Activated naive CD4-positive, alpha-beta T cell treated with anti-CD3 and anti-CD28 coated beads for 36 hours (primary cell): ENCODE results near the gene DPEP2. TPM values are rescaled to one million over a fixed set of nuclear protein-coding genes. Genes with fewer than 3 reads are reported as not detected.

Experiments used
- CTCF ChIA-PET: fragments of 350-600 bp; sonication (Branson Sonifier 250); formaldehyde crosslinking; loops from one replicate; lab custom pipeline; 2021; ENCODE audit warnings: antibody characterized with exemption; lab: Charles Lee
- DNase-seq: peaks from one replicate; pipeline ENCODE4 v3.0.0-alpha.2; 2020
- H3K27ac Mint-ChIP-seq: one replicate; pipeline ENCODE4 v1.8.0; 2021; ENCODE audit warnings: mild to moderate bottlenecking, mixed read lengths
- H3K27me3 Mint-ChIP-seq: one replicate; pipeline ENCODE4 v1.8.0; 2021; ENCODE audit warnings: low read depth, mixed read lengths
- H3K36me3 Mint-ChIP-seq: one replicate; pipeline ENCODE4 v1.8.0; 2021; ENCODE audit warnings: low read depth, mixed read lengths
- H3K4me1 Mint-ChIP-seq: one replicate; pipeline ENCODE4 v1.8.0; 2021; ENCODE audit warnings: low read depth, mixed read lengths
- H3K4me3 Mint-ChIP-seq: one replicate; pipeline ENCODE4 v1.8.0; 2021; ENCODE audit warnings: mild to moderate bottlenecking, moderate library complexity, mixed read lengths
- H3K9me3 Mint-ChIP-seq: one replicate; pipeline ENCODE4 v1.8.0; 2021; ENCODE audit warnings: mixed read lengths
- intact Hi-C: fragments of 100-400 bp; cut with micrococcal nuclease; formaldehyde crosslinking; loops from one replicate; pipeline ENCODE4 v1.15.1; 2023
- total RNA-seq, 2 experiments: library from RNA; stranded (reverse); gene quantifications; one replicate each; pipeline ENCODE4 v1.2.3, GENCODE V29; 2021

Gene DPEP2
- total RNA-seq, 2 experiments from 2014 or later, result 3.1 to 3.8 TPM

DNA sequence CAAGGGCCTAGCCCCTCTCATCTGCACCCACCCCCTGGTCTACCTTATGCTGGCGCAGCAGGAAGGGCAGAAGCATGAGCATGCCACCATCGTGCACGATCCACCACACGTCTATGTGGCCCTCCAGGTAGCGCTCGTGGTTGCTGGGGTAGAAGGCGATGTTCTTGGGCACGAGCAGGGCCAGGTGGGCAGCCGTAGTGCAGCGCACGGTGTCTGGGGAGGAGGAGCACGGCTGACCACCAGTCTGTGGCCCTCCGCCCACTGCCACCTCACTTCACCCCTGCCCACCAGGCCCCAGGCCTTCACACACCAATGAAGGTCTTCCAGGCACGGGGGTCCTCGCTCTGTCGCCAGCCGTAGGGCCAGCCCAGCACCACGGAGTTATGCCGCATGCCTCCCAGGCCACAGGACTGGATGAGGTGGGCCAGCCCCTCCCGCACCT lies 53.1 kb downstream of the DPEP2 start:
- H3K4me1 Mint-ChIP-seq, result peaks cover 9% of the 10 kb centered on the region
- H3K27ac Mint-ChIP-seq, result no peak overlapping the region
- H3K4me3 Mint-ChIP-seq, result no peak overlapping the region
- no peaks in the 10 kb centered on the region for H3K9me3 Mint-ChIP-seq
- H3K27me3 Mint-ChIP-seq, result no peaks in the 10 kb centered on the region
- intact Hi-C loops, result no loop called here
- DNase-seq, result no peak
- H3K36me3 Mint-ChIP-seq, result no peaks in the 10 kb centered on the region
- CTCF ChIA-PET, result interaction anchor here (1.3 kb wide), 1 partner anchor 35 kb away, joined by 3 read pairs; no protein-coding TSS in a partner anchor

DNA sequence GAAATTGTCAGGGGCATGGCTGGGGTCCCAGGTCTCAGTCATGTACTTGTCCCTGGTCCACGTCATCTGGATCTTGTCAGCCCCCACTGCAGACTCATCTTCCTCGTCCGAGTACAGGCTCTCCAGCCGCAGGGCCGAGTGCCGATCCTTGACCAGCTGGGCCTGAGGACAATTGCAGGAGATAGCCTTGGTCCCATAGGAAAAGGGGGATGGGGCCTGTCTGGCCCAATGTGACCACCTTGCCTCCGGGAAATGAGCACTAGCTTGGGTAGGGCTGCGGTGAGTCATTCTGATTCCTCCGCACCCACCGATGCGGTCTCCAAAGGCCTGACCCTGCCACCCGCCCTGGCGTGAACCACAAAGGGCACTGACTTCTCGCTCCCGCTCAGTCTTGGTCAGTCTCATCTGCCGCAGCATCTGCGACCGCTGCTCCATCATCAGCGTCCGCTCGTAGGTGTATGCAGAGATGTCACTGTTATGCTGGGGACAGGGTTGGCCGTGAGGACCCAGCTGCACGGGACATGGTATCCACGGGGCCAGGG lies 53.8 kb downstream of the DPEP2 start:
- CTCF ChIA-PET, result no interaction called here
- H3K4me3 Mint-ChIP-seq, result no peak overlapping the region
- no peaks in the 10 kb centered on the region for H3K36me3 Mint-ChIP-seq
- intact Hi-C loops, result no loop called here
- no peak for DNase-seq
- peaks cover 11% of the 10 kb centered on the region for H3K4me1 Mint-ChIP-seq
- H3K9me3 Mint-ChIP-seq, result no peaks in the 10 kb centered on the region
- no peak overlapping the region for H3K27ac Mint-ChIP-seq
- no peaks in the 10 kb centered on the region for H3K27me3 Mint-ChIP-seq

- intact Hi-C loops, result no loop called here
- H3K4me3 Mint-ChIP-seq, result no peak overlapping the region
- no peak for DNase-seq
- H3K27ac Mint-ChIP-seq, result no peak overlapping the region
- H3K4me1 Mint-ChIP-seq, result peaks cover 18% of the 10 kb centered on the region
- CTCF ChIA-PET, result no interaction called here
- no peaks in the 10 kb centered on the region for H3K27me3 Mint-ChIP-seq
- no peaks in the 10 kb centered on the region for H3K9me3 Mint-ChIP-seq
- peaks cover 1% of the 10 kb centered on the region for H3K36me3 Mint-ChIP-seq
Observed at GRCh38 chr16:67944690-67945391, 54.4 kb downstream of the DPEP2 start.

DNA sequence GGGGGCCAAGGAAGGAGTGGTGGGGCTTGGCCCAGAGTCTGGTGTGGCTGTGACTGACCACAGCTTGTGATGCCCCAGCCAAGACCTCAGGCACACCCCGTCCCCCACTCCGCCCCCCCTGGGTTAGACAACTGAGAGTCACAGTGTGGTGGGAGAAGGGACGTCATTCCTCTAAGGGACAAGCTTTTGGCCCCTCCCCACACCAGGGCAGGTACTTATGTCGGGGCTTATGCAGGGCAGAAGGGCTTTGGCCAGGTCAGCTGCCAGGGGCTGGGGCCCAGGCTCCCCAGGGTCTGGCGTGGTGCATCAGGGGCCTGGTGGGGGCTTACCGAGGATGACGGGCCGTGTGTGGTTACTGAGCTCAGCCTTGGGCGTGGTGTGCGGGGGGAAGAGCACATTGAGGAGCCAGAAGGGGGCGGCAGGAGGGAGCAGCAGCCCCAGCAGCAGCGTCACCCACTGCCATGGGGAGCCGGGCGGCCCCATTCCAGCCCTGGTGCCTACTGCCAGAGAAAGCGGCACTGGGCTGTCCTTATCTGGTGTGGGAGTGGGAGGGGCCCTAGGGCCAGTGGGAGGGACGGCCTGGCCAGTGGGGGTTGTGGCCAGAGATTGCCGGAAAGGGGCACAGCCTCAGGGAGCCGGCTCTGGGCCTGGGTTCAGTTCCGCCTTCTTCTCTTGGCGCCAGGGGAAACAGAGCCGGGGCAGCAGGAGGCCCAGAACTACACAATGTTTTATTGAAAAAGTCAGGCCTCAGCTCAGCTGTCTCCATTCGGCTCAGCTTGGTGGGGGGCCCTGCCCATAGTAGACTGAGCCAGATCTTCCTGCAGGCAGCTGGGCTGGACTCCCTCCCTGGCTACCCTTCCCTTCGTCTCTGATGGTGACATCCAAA lies 55.4 kb downstream of the DPEP2 start, which contains the start of gene LCAT:
Gene LCAT (minus strand): TSS at position 502 of the 886 bp plus-strand sequence. CDS start 19 bp downstream, at position 483.
- Mint-ChIP-seq H3K4me3 (no peak within 1 kb of the TSS), H3K4me1 (peaks cover 26% of the 10 kb centered on the region), H3K9me3 (no peaks in the 10 kb centered on the region), H3K27ac (no peak within 1 kb of the TSS), H3K27me3 (no peaks in the 10 kb centered on the region), H3K36me3 (peaks cover 5% of the 10 kb centered on the region)
- intact Hi-C loops, result no loop called here
- DNase-seq, result no peak
- CTCF ChIA-PET, result no interaction called here

- H3K4me1 Mint-ChIP-seq, result peaks cover 26% of the 10 kb centered on the region
- peaks cover 6% of the 10 kb centered on the region for H3K36me3 Mint-ChIP-seq
- no peak overlapping the region for H3K4me3 Mint-ChIP-seq
- intact Hi-C loops, result no loop called here
- CTCF ChIA-PET, result no interaction called here
- DNase-seq, result no peak
- no peaks in the 10 kb centered on the region for H3K27me3 Mint-ChIP-seq
- no peaks in the 10 kb centered on the region for H3K9me3 Mint-ChIP-seq
- no peak overlapping the region for H3K27ac Mint-ChIP-seq
Observed at GRCh38 chr16:67943256-67943618, 56.0 kb downstream of the DPEP2 start.

DNA sequence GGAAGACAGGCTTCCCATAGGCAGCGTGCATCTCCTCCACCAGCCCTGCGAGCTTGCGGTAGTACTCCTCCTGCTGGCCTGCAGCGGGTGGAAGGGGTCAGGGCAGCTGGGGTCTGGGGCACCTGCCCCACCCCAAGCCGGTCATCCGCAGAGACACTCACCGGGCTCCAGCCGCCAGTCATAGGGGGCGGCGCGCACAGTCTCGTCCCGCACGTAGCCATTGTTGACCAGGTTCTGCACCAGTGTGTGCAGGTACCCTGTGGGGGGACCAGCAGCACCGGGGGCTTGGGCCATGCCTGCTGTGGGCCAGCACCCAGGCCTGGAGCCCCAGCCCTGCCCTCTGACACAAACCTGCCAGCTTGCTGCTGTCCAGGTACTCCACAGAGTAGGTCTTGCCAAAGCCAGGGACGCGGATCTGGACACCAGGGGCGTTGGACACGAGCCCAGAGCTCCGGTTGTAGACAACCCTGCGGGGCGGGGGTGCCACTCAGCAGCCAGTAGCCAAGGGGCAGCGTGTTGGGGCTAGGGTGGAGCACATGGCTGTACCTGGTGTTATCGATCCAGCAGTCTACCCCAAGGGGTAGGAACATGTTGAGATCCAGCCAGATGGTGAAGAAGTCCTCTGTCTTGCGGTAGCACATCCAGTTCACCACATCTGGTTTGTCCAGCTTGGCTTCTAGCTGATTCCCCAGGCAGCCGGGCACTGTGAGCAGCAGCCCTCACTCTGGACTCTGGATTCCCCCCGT lies 56.6 kb downstream of the DPEP2 start:
- no peaks in the 10 kb centered on the region for H3K27me3 Mint-ChIP-seq
- no peaks in the 10 kb centered on the region for H3K9me3 Mint-ChIP-seq
- no peak overlapping the region for H3K4me3 Mint-ChIP-seq
- DNase-seq, result no peak
- H3K36me3 Mint-ChIP-seq, result peaks cover 6% of the 10 kb centered on the region
- no peak overlapping the region for H3K27ac Mint-ChIP-seq
- intact Hi-C loops, result no loop called here
- CTCF ChIA-PET, result interaction anchor here (0.8 to 1.4 kb wide), 10 partner anchors 10 to 126 kb away, joined by 3 to 8 read pairs (median 4); no protein-coding TSS in a partner anchor
- H3K4me1 Mint-ChIP-seq, result peaks cover 26% of the 10 kb centered on the region

DNA sequence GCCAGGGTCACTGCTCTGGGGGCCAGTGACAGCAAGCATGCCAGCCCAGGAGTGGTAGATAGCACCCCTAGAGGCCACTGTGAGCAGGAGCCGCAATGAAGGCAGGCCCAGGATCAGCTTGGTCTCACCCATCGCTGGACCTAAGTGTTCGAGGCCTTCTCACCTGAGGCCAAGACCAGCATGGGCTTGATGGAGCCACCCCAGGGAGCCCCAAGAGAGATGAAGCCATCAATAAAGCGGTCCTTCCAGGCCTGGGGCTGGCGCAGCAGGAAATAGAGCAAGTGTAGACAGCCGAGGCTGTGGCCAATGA lies 57.1 kb downstream of the DPEP2 start:
- Mint-ChIP-seq H3K27me3 (no peaks in the 10 kb centered on the region), H3K4me3 (no peak overlapping the region), H3K27ac (no peak overlapping the region), H3K36me3 (peaks cover 7% of the 10 kb centered on the region), H3K4me1 (peaks cover 29% of the 10 kb centered on the region), H3K9me3 (no peaks in the 10 kb centered on the region)
- CTCF ChIA-PET, result interaction anchor here (0.8 to 1.8 kb wide), 11 partner anchors 10 to 126 kb away, joined by 3 to 9 read pairs (median 5); partner anchors contain the start of gene CTRL
- intact Hi-C loops, result no loop called here
- DNase-seq, result peak; percentile 53

DNA sequence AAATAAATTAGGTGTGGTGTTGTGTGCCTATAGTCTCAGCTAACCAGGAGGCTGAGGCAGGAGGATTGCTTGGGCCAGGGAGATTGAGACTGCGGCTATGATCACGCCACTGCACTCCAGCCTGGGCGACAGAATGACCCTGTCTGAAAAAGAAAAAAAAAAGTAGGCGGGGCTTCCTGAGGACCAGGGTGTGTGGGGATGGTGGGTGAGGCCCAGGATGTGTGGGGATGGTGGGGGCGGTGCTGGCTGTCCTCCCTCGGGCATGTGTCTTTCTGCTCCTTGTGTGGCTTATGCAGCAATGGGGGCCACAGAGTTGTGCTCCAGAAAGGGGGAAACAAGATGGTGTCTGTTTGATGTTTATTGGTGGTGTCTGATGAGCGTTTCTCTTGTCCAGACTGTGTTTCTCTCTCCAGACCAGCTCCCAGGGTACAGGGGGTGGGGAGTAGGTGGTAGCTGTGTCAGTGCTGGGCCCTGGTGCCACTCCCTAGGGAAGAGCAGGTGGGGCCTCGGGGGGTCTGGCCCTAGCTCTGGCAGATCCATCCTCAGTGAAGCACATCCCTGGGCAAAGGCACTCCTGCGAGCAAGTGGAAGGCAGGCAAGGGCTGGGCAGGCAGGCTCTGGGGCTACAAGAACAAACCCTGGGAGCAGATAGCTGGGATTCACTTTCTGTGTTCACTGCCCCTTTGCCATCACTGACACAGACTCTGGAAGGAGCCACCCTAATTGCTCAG lies 57.6 kb downstream of the DPEP2 start:
- DNase-seq, result no peak
- CTCF ChIA-PET, result interaction anchor here (0.6 to 2.7 kb wide), 17 partner anchors 9 to 295 kb away, joined by 3 to 13 read pairs (median 4); partner anchors contain the start of gene CTRL

DNA sequence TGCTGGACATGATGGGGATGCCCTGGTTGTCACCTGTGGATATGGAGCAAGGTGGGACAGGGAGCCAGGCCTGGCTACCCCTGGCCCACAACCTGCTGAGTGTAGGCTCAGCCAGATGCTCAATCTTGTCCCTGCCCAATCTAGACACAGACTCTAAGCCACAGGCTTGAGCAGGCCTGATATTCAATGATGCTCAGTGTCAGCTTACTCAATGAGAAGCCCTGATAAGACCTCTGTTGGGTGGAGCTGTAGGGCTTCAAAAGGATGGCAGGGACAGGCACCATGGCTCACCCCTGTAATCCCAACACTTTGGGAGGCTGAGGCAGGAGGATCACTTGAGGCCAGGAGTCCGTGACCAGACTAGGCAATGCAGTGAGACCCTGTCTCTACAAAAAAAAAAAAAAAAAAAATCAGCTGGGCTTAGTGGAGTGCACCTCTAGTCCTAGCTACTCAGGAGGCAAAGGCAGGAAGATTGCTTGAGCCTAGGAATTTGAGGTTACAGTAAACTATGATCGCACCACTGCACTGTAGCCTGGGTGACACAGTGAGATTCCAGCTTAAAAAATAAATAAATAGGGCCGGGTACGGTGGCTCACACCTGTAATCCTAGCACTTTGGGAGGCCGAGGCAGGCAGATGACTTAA lies 58.7 kb downstream of the DPEP2 start:
- H3K4me1 Mint-ChIP-seq, result peaks cover 32% of the 10 kb centered on the region
- no peak for DNase-seq
- no peaks in the 10 kb centered on the region for H3K9me3 Mint-ChIP-seq
- peak overlapping the region; percentile 18 for H3K4me3 Mint-ChIP-seq
- H3K36me3 Mint-ChIP-seq, result peaks cover 19% of the 10 kb centered on the region
- intact Hi-C loops, result no loop called here
- no peaks in the 10 kb centered on the region for H3K27me3 Mint-ChIP-seq
- H3K27ac Mint-ChIP-seq, result peak overlapping the region; percentile 36
- CTCF ChIA-PET, result interaction anchor here (0.6 to 2.7 kb wide), 11 partner anchors 8 to 296 kb away, joined by 3 to 13 read pairs (median 5); partner anchors contain the start of gene CTRL

More for the DNA sequence above, 57.6 kb downstream of the DPEP2 start:
- Mint-ChIP-seq H3K36me3 (peaks cover 11% of the 10 kb centered on the region), H3K4me1 (peaks cover 32% of the 10 kb centered on the region), H3K4me3 (no peak overlapping the region), H3K27ac (peak overlapping the region; percentile 59), H3K9me3 (no peaks in the 10 kb centered on the region), H3K27me3 (no peaks in the 10 kb centered on the region)
- intact Hi-C loops, result no loop called here

GRCh38 chr16:67939507-67940445 lies 59.5 kb downstream of the DPEP2 start:
- H3K36me3 Mint-ChIP-seq, result peaks cover 26% of the 10 kb centered on the region
- CTCF ChIA-PET, result interaction anchor here (1.1 to 2.7 kb wide), 7 partner anchors 7 to 267 kb away, joined by 4 to 13 read pairs (median 6); partner anchors contain the start of gene CTRL
- no peaks in the 10 kb centered on the region for H3K27me3 Mint-ChIP-seq
- intact Hi-C loops, result loop anchor here (5.0 kb wide), 3 partner anchors 43 to 143 kb away; partner anchors contain the start of genes DPEP3, RANBP10 and TSNAXIP1
- DNase-seq, result peak; percentile 64
- H3K4me1 Mint-ChIP-seq, result peaks cover 40% of the 10 kb centered on the region
- H3K9me3 Mint-ChIP-seq, result no peaks in the 10 kb centered on the region
- H3K4me3 Mint-ChIP-seq, result peak overlapping the region; percentile 41
- H3K27ac Mint-ChIP-seq, result peak overlapping the region; percentile 36
